SIG-M5 treated with dmso at 0.1 percent for 504 hours (cell line): ENCODE results near the gene CCNL1.
A peak's percentile ranks its signal among the peaks of the same experiment; 100 is the strongest.
"Not testable (repeated sequence)": the region's sequence is repeated elsewhere in the genome, so short reads cannot be mapped to it uniquely, and the experiment has no call there.

Source experiments
- DNase-seq: peaks from one replicate; lab custom pipeline; 2025; ENCODE audit not compliant: unreplicated experiment; lab: John Stamatoyannopoulos, UW

CCNL1 gene

DNA sequence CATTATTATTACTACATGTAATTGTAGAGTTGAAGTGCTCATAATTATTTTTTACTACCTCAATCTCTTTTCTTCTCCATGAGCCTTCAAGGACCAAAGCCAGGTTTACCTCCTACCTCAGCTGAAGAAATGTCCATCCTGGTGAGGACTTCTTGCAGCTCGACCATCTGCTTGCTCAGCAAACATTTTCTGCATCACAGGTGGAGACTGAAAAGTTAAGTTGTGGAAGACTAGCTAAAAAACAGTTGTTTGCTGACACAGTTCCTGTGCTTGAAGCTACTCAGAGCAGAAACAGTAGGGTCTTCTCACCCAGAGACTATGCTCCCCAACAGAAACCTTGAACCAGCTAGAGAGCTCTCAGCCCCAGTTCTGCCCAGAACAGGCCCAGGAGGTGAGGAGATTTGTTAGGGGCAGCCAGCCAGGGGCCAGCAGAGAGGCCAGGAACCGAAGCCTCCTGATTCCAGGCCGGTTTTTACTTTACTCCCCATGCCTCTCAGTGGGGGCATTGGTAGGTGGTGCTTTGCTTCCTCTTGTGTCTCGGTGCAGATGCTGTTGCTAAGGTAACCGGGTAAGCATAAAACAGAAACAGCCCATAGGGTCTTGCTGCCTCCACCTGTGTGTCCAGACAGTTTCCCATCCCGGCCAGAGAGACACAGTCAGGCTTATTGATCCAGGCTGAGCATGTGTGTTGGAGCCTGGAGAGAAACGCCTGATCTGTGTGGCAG lies 54.9 kb downstream of the CCNL1 start:
- DNase-seq = no peak

DNA sequence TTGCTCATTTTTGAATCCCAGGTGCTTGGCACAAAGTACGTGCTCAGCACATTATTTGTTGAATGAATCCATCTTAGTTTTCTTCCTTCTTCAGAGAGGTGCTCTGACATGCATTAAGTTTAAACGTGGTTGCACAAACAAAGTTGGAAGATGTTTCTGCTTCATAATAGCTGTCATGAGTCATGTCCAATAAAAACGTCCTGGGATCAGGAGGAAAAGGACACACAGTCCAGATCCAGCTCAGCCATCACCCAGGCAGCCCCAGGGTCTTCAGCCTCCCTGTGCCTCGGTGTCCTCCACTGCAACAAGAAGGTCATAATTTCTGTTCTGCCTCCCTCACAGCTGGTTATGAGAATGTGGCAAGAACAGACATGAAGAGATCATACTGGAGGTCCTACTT lies 55.4 kb downstream of the CCNL1 start:
- DNase-seq = no peak

DNA sequence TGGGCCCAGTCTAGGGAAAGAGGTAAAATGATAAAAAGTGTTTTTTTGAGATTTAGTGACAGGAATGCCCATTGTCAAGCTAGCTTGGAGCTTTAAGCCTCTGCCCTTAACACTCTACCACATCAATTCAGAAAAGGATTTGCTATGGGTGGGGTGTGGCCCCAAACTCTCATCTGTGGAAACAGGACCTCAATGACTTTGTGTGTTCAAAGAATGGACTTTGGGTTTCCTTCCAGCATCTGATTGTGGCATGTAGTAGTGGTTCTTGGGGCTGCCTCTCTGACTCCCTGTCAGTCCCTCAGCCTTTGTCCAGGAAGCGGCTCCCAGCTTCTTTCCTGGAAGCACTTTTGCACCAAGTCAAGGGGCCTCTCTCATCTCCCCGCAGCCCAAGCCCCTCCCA lies 56.1 kb downstream of the CCNL1 start:
- no peak for DNase-seq

DNA sequence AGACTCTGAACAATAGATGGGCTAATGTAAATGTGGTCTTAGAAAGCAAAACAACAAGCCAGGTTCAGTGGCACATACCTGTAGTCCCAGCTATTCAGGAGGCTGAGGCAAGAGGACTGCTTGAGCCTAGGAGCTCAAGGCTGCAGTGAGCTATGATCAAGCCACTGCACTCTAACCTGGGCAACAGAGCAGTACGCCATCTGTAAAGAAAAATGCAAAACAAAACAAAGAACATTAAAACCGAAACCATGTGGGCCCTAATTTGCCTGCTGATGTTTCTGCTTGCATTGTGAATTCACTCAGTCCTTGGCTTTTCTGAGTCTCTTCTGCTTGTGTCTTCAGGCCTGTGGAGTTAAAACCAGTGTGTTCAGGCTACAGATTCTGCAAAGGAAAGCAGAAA lies 56.7 kb downstream of the CCNL1 start:
- DNase-seq = no peak

DNA sequence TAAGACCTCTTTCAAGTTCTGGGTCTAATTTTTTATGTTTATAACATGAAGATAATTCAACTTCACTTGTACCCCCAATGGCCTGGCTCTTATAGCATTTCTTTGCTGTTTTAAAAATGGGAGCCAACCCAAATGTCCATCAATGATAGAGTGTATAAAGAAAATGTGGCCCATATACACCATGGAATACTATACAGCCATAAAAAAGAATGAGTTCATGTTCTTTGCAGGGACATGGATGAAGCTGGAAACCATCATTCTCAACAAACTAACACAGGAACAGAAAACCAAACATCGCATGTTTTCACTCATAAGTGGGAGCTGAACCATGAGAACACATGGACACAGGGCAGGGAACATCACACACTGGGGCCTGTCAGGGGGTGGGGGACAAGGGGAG lies 57.4 kb downstream of the CCNL1 start:
- DNase-seq = not testable (repeated sequence)

DNA sequence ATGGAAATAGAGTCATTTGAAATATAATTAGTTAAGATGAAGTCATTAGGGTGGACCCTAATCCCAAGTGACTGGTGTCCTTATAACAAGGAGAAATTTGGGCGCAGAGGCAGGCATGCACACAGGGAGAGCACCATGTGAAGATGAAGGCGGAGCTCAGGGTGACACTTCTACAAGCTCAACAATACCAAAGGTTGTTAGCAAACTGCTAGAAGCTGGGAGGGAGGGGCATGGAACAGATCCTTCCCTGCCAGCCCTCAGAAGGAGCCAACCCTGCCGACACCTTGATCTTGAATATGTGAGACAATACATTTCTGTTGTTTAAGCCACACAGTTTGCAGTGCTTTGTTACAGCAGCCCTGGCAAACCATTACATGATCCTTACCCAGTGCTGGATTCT lies 57.8 kb downstream of the CCNL1 start:
- DNase-seq = no peak

DNA sequence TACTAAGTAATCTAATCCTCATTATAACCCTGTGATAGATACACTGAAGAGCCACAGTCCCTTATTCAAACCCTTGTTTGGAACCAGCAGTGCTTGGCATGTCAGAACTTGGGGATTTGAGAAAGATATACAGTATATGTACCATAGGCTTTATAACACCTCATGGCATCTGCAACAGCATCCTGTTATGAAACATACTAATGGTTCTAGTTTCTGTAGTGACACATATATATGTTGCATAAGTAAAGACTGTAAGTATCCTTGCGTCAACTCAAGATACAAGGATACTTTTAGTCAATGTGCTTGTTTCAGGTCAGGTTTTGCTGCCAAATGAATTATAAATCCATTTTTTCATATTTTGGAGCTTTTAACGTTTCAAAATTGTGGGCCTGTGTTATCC lies 58.5 kb downstream of the CCNL1 start:
- DNase-seq = peak; percentile 76

DNA sequence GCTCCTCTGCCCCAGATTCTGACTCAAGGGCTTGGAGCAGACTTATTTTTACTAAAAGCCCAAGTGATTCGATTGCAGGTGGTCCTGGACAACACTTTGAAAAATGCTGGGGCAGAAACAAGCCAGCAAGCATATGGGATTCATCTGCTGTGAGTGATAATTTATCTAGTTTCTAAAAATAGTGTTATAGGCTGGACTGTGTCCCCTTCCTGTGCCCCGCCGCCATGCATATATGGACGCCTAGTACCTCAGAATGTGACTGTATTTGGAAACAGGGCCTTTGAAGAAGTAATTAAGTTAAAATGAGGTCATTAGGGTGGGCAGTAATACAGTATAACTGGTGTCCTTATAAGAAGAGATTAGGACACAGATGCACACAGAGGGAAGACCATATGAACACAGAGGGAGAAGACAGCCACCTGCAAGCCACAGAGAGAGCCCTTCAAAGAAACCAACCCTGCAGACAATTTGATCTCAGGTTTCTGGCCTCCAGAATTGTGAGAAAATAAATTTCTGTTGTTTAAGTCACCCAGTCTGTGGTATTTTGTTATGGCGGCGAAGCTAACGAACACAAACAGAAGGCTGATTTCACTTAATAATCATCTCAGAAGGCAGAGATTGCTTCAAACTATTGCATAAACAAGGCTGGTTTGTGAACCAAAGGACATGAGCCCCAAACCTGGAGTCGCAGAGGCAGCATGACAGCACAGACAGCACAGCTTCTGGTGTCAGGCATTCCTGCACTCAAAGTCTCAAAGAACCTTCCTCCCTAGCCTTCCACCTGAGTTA lies 59.1 kb downstream of the CCNL1 start:
- no peak for DNase-seq

DNA sequence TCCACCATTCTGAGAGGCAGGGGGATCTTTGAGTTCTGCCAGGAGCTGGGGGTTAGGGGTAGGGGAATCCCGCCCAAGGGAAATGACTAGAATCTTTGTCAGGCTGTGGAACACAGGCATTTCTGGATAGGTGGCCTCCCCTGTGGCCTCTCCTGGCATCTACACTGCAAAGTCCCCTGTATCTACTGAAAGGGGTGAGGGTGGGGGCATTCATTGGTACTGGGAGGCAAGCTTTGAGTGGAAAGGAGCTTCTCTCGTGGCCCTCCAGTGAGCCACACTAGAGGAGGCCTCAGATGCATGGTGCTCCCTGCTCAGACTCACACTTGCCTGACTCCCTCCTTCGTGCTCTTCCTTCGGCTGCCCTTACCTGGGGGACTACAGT lies 59.9 kb downstream of the CCNL1 start:
- no peak for DNase-seq

DNA sequence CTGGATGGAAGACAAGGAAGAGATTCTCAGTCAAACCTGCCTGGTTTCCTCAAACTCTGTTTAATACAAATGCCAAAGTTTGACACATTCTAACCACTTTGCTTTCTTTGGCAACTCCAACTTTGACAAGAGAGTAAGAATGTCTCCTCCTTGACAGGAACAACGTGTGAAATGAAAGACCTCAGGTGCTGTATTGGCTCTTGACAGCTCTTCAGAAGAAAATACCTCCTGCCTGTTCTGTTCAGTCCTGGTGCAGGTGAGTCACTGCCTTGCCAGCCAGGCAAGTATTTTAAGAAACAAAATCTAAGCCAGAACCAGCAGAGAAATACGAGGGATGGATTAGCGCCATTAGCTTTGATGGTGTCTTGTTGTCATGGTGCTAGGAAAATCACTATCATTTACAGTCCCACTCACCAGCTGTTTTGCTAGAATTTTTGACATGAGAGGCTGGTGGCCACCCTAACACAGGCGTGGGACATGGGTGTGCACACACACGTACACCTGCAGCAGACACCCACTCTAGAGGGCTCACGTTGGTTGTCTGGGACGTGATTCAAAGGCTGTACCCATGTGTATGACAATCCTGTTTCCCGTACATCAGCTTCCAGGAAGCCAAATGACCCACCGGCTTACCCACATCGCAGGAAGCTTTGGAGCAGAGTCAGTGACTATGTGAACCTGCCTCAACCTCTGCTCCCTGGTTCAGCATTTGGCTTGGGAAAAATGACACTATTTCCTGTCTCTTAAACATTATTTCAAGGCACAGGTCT lies 60.4 kb downstream of the CCNL1 start:
- no peak for DNase-seq

DNA sequence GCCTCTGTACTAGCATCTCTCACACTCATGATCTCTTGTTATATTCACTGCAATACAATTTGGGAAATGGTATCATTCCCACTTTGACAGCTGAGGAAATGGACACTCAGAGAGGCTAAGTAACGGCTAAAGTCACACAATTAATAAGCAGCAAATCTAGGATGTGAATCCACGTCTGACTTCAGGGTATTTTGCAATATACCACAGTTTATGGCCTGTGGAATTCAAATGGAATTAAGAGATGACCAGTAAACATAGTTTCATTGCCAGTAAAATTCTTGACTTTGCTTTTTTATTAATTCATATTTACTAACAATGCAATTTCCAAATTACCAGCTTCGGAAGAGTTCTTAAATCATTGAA lies 61.1 kb downstream of the CCNL1 start:
- no peak for DNase-seq

DNA sequence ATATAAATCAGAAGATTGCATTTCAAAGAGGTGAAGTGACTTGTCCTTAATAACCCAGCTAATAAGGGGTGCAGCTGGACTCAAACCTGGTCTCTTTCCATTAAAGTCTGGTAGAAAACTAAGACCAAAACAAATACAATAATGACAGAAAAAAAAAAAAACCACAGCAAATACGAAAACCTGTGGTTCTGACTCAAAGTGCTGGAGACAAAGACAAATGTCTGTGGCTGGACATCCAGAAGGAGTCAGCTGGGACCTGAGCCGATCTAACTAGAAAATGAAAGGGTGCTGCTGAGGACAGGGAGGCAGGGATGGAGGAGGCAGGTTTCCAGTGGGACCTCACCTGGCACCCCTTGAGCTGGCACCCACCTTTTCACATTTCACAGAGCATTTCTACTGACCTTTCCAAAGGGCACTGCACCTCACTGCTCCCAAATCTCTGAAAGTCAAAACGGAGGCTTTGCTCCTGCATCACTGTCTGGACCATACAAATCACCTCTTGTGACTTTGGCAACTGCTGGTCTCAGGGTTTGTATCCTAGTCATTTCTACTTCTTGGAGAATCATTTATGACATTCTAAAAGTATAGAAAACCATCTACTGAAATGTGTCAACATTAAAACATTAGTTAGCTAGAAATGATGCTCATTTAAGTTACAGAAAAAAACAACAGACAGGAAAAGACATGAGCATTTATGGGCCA lies 61.7 kb downstream of the CCNL1 start:
- DNase-seq = no peak
